ENCODE data around the gene CACNA2D3. TPM values are rescaled to one million over a fixed set of nuclear protein-coding genes. Genes with fewer than 3 reads are reported as not detected.

The CACNA2D3 gene
- total and polyA plus RNA-seq, 4 experiments from 2014 or later, result not detected

DNA sequence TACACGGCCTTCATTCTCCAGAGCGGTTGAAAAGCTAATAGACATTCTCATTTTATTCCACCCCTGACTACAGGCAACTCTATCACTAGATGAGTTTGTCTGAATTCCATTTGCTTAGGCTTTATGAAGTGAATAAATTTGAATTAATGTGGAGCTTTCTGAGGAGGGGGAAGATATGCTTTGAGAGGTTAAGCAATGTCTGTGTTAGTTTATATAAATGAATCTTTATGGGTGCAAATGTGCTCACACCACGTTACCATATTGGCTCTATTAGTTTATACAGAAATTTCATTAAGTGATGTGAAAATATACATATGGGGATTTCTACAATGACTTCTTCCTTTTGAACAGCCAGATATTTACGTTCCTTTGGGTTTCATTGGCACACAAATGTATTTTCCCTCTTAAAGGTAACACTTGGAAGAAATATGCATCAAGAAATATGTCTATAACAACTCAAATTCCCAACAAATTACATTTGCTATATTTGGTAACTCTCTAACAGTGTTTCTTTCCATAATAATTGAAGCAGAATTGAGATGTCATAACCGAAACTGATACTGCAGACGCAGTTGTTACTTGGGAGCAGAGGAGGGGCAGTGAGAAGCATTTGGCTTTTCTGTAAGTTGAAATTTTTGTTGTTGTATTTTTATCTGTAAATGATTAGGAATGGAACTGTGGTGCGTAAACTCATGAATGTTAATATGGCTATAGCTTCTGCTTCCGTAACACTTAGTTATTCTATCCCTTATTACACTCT, 359.4 kb downstream of the CACNA2D3 start:
- Mint-ChIP-seq H3K4me3 (no peak overlapping the region), H3K9me3 (peaks cover 0 to 11% (median under 1%) of the 10 kb centered on the region in 8 donors), H3K27ac (no peak overlapping the region), H3K27me3 (no peaks in the 10 kb centered on the region), H3K4me1 (no peaks in the 10 kb centered on the region), H3K36me3 (no peaks in the 10 kb centered on the region)
- H3K9me3 ChIP-seq (ENCODE audit: control insufficient read depth in 1 of 2, low read length in 2 of 2), result peaks cover 0 to 2% of the 10 kb centered on the region in 2 donors
- ChIA-PET CTCF (ENCODE audit: partially characterized antibody) (no interaction called here), POLR2A (ENCODE audit: partially characterized antibody) (no interaction called here)
- H3K36me3 ChIP-seq (ENCODE audit: insufficient read depth, low read length), result no peaks in the 10 kb centered on the region
- no peak overlapping the region for H3K27ac ChIP-seq (ENCODE audit: low read depth, low read length)
- DNase-seq, result no peak
- intact Hi-C loops (cut with micrococcal nuclease), result no loop called here
- H3K4me1 ChIP-seq (ENCODE audit: insufficient read depth, low read length), result no peaks in the 10 kb centered on the region
- H3K4me3 ChIP-seq (ENCODE audit: low read length in 2 of 2), result no peak overlapping the region
- no peaks in the 10 kb centered on the region for H3K27me3 ChIP-seq (ENCODE audit: insufficient read depth, low read length)

DNA sequence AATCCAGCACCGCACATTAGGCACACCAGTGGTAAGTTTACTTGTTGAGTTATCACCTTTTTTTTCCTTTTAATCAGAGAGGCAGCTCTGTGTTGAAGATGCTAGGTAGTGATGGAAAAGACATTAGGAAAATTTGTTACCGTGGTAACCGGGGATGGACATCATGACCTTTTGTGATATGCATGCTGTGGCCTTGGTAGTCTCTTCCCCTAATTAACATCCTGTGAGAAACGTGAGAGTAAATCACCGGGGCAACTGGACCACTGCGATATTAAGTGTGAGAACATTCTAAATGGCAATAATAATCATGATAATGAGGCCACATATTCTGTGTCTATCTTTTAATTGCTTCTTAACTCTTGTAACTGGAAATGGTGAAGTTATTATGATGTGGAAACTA, 362.0 kb downstream of the CACNA2D3 start:
- no peaks in the 10 kb centered on the region for H3K36me3 Mint-ChIP-seq
- CTCF ChIA-PET (ENCODE audit: partially characterized antibody), result no interaction called here
- H3K27ac ChIP-seq (ENCODE audit: low read depth, low read length), result no peak overlapping the region
- peaks cover 0 to 5% (median 2%) of the 10 kb centered on the region in 8 donors for H3K9me3 Mint-ChIP-seq
- no peaks in the 10 kb centered on the region for H3K4me1 ChIP-seq (ENCODE audit: insufficient read depth, low read length)
- H3K4me3 Mint-ChIP-seq, result no peak overlapping the region
- DNase-seq, result no peak
- H3K27ac Mint-ChIP-seq, result no peak overlapping the region
- no peaks in the 10 kb centered on the region for H3K4me1 Mint-ChIP-seq
- H3K27me3 Mint-ChIP-seq, result no peaks in the 10 kb centered on the region
- no peaks in the 10 kb centered on the region for H3K9me3 ChIP-seq (ENCODE audit: control insufficient read depth in 1 of 2, low read length in 2 of 2)
- H3K4me3 ChIP-seq (ENCODE audit: low read length in 2 of 2), result no peak overlapping the region
- H3K27me3 ChIP-seq (ENCODE audit: insufficient read depth, low read length), result no peaks in the 10 kb centered on the region
- no peaks in the 10 kb centered on the region for H3K36me3 ChIP-seq (ENCODE audit: insufficient read depth, low read length)
- intact Hi-C loops (cut with micrococcal nuclease), result no loop called here
- POLR2A ChIA-PET (ENCODE audit: partially characterized antibody), result no interaction called here

DNA sequence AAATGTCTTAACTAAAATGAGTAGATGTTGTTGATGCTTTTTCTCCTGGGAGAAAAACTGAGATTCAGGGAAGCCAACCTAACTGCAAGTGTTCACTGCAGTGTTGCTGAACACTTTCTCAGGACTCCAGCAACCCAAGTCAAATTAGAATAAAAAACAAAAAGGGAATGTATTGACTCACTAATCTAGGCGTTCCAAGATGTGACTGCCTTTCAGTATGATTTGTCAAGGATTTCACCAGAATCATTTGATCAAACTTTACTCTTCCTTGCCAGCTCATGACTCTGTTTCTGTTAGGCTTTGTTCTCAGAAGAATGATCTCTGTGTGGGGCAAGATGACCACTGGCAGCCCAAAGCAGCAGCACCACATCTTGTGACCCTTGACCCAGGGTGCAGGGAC, 364.0 kb downstream of the CACNA2D3 start:
- Histone ChIP-seq H3K4me3 (ENCODE audit: low read length in 2 of 2) (no peak overlapping the region), H3K36me3 (ENCODE audit: insufficient read depth, low read length) (no peaks in the 10 kb centered on the region), H3K9me3 (ENCODE audit: control insufficient read depth in 1 of 2, low read length in 2 of 2) (no peaks in the 10 kb centered on the region), H3K27ac (ENCODE audit: low read depth, low read length) (no peak overlapping the region), H3K4me1 (ENCODE audit: insufficient read depth, low read length) (no peaks in the 10 kb centered on the region), H3K27me3 (ENCODE audit: insufficient read depth, low read length) (no peaks in the 10 kb centered on the region)
- Mint-ChIP-seq H3K4me3 (no peak overlapping the region), H3K27ac (no peak overlapping the region), H3K4me1 (no peaks in the 10 kb centered on the region), H3K36me3 (no peaks in the 10 kb centered on the region), H3K27me3 (no peaks in the 10 kb centered on the region), H3K9me3 (peaks cover 0 to 6% (median 2%) of the 10 kb centered on the region in 8 donors)
- POLR2A ChIA-PET (ENCODE audit: partially characterized antibody), result no interaction called here
- CTCF ChIA-PET (ENCODE audit: partially characterized antibody), result no interaction called here
- no peak for DNase-seq
- intact Hi-C loops (cut with micrococcal nuclease), result no loop called here

DNA sequence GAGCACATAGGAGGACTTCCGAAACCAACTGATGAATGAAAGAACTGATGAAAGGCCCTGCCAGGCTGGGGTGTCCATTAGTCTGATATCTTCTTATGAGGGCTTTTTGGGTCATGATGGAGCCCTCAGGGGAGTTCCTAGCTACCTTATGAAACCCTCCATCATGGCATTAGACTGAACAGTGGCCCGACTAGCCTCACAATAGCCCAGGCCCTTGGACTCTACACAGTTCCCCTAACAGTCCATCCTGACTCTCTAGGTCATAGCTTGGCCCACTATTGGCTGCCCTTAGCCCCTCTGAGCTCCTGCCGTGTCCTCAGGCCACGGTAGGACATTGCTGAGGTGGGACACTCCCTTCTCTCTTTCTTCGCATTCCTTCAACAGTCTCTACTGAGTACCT, 365.9 kb downstream of the CACNA2D3 start:
- intact Hi-C loops (cut with micrococcal nuclease), result no loop called here
- CTCF ChIA-PET (ENCODE audit: partially characterized antibody), result no interaction called here
- no peak for DNase-seq
- Mint-ChIP-seq H3K36me3 (no peaks in the 10 kb centered on the region), H3K27me3 (no peaks in the 10 kb centered on the region), H3K4me3 (no peak overlapping the region), H3K4me1 (no peaks in the 10 kb centered on the region), H3K27ac (no peak overlapping the region), H3K9me3 (peaks cover 0 to 6% (median under 1%) of the 10 kb centered on the region in 8 donors)
- Histone ChIP-seq H3K27me3 (ENCODE audit: insufficient read depth, low read length) (no peaks in the 10 kb centered on the region), H3K36me3 (ENCODE audit: insufficient read depth, low read length) (no peaks in the 10 kb centered on the region), H3K27ac (ENCODE audit: low read depth, low read length) (no peak overlapping the region), H3K4me1 (ENCODE audit: insufficient read depth, low read length) (no peaks in the 10 kb centered on the region), H3K4me3 (ENCODE audit: low read length in 2 of 2) (no peak overlapping the region), H3K9me3 (ENCODE audit: control insufficient read depth in 1 of 2, low read length in 2 of 2) (no peaks in the 10 kb centered on the region)
- POLR2A ChIA-PET (ENCODE audit: partially characterized antibody), result no interaction called here

DNA sequence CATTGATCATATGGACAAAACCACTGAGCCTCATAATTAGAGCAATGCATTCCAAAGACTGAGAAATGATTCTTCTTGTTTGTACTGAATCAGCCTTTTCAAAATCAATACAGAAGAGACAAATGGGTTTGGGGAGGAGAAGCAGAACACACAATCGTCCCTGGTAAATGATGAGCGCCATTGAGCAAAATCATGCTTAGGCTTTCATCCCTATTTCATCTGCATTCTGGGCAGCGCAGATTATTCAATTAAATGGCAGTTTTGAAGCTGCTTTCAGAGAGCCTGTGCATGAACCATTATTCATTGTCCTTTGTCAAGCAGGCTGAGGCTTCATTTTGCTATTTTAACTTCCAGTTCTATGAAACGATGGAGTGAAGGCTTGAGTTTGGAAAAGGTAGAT, 371.9 kb downstream of the CACNA2D3 start:
- peaks cover 0 to 23% (median 12%) of the 10 kb centered on the region in 8 donors for H3K9me3 Mint-ChIP-seq
- no peak overlapping the region for H3K4me3 ChIP-seq (ENCODE audit: low read length in 2 of 2)
- ChIA-PET POLR2A (ENCODE audit: partially characterized antibody) (no interaction called here), CTCF (ENCODE audit: partially characterized antibody) (no interaction called here)
- H3K27ac Mint-ChIP-seq, result no peak overlapping the region
- no peak overlapping the region for H3K27ac ChIP-seq (ENCODE audit: low read depth, low read length)
- no peaks in the 10 kb centered on the region for H3K36me3 ChIP-seq (ENCODE audit: insufficient read depth, low read length)
- H3K4me1 ChIP-seq (ENCODE audit: insufficient read depth, low read length), result no peaks in the 10 kb centered on the region
- DNase-seq, result no peak
- no peaks in the 10 kb centered on the region for H3K9me3 ChIP-seq (ENCODE audit: control insufficient read depth in 1 of 2, low read length in 2 of 2)
- no peaks in the 10 kb centered on the region for H3K27me3 ChIP-seq (ENCODE audit: insufficient read depth, low read length)
- intact Hi-C loops (cut with micrococcal nuclease), result no loop called here
- H3K27me3 Mint-ChIP-seq, result no peaks in the 10 kb centered on the region
- H3K4me3 Mint-ChIP-seq, result no peak overlapping the region
- no peaks in the 10 kb centered on the region for H3K36me3 Mint-ChIP-seq
- no peaks in the 10 kb centered on the region for H3K4me1 Mint-ChIP-seq

DNA sequence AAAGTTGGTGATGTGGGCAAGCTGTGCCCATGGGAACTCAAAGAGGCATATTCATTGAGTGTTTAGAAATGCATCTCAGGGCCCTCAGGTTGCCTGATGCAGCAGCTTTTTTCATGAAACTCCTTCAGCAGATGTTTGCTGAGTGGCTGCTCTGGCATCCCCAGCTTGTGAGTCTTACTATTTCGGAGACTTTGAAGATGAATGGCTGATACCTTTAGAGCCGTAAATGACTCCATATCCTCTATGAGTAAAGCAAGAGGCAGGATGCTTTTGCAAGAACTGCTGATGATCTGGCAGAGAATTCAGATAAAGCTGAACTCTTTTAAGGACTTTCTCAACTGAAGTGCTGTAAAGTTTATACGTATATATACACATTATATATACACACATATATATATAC, 384.3 kb downstream of the CACNA2D3 start:
- H3K27ac Mint-ChIP-seq, result no peak overlapping the region
- POLR2A ChIA-PET (ENCODE audit: partially characterized antibody), result no interaction called here
- H3K27me3 Mint-ChIP-seq, result no peaks in the 10 kb centered on the region
- Histone ChIP-seq H3K9me3 (ENCODE audit: control insufficient read depth in 1 of 2, low read length in 2 of 2) (no peaks in the 10 kb centered on the region), H3K4me1 (ENCODE audit: insufficient read depth, low read length) (no peaks in the 10 kb centered on the region), H3K36me3 (ENCODE audit: insufficient read depth, low read length) (no peaks in the 10 kb centered on the region), H3K27me3 (ENCODE audit: insufficient read depth, low read length) (no peaks in the 10 kb centered on the region), H3K4me3 (ENCODE audit: low read length in 2 of 2) (no peak overlapping the region), H3K27ac (ENCODE audit: low read depth, low read length) (no peak overlapping the region)
- H3K9me3 Mint-ChIP-seq, result peaks cover 0 to 10% (median 2%) of the 10 kb centered on the region in 8 donors
- DNase-seq, result no peak
- no peak overlapping the region for H3K4me3 Mint-ChIP-seq
- intact Hi-C loops (cut with micrococcal nuclease), result no loop called here
- H3K36me3 Mint-ChIP-seq, result no peaks in the 10 kb centered on the region
- H3K4me1 Mint-ChIP-seq, result no peaks in the 10 kb centered on the region
- CTCF ChIA-PET (ENCODE audit: partially characterized antibody), result no interaction called here

DNA sequence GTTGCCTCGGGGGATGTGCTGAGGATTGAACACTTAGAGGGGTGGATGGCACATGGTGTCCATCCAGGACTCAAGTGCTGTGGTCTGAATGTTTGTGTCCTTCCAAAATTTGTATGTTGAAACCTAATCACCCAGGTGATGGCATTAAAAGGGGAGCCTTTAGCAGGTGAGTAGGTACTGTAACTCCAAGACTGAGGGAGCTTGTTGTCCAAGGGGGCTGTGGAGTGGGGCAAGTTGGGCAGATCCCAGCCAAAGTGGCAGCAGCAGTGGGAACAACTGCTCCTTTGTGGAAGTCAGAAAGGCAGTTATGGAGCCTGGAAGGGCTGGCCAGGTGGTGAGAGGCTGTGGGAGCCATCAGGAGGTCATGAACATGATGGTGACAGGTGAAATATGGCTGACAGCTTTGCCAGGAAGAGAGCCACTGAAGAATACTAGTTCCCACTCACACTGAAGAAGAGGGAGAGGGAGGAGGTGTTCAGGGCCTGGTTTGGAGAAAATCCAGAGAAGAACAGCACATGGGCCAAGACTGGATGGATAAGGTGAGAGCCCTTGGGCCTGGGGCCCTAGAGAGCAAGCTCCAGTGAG, 385.6 kb downstream of the CACNA2D3 start:
- Mint-ChIP-seq H3K27me3 (no peaks in the 10 kb centered on the region), H3K36me3 (no peaks in the 10 kb centered on the region), H3K4me3 (no peak overlapping the region), H3K27ac (no peak overlapping the region), H3K4me1 (no peaks in the 10 kb centered on the region), H3K9me3 (peaks cover 0 to 4% (median 3%) of the 10 kb centered on the region in 8 donors)
- no peak for DNase-seq
- no peak overlapping the region for H3K27ac ChIP-seq (ENCODE audit: low read depth, low read length)
- H3K27me3 ChIP-seq (ENCODE audit: insufficient read depth, low read length), result no peaks in the 10 kb centered on the region
- H3K4me1 ChIP-seq (ENCODE audit: insufficient read depth, low read length), result no peaks in the 10 kb centered on the region
- intact Hi-C loops (cut with micrococcal nuclease), result no loop called here
- CTCF ChIA-PET (ENCODE audit: partially characterized antibody), result no interaction called here
- no peaks in the 10 kb centered on the region for H3K9me3 ChIP-seq (ENCODE audit: control insufficient read depth in 1 of 2, low read length in 2 of 2)
- H3K36me3 ChIP-seq (ENCODE audit: insufficient read depth, low read length), result no peaks in the 10 kb centered on the region
- POLR2A ChIA-PET (ENCODE audit: partially characterized antibody), result no interaction called here
- no peak overlapping the region for H3K4me3 ChIP-seq (ENCODE audit: low read length in 2 of 2)

Data from CD4-positive, alpha-beta memory T cell (primary cell).